K562 (cell line): ENCODE results near the gene FOXN3. TPM values are rescaled to one million over a fixed set of nuclear protein-coding genes. Genes with fewer than 3 reads are reported as not detected.

Experiments used
- ATAC-seq: fragments of 200-7000 bp; cut with Tn5 transposase; 3 replicates; pipeline ENCODE4 v1.9.1; 2020; ENCODE audit warnings: moderate library complexity
- BruUV-seq: library from RNA; stranded (reverse); fragments of 400-500 nt; replicated peaks from 2 replicates; lab custom pipeline; 2021; lab: Mats Ljungman, UMichigan
- CTCF ChIA-PET: fragments of 300-600 bp; formaldehyde crosslinking; extraction: SDS; loops from one replicate; lab custom pipeline; 2021; ENCODE audit warnings: low intra/inter-chr PET ratio; lab: Yijun Ruan, JAX
- POLR2A ChIA-PET: fragments of 300-600, 350-650 bp; sonication (Branson Sonifier 250); formaldehyde crosslinking; extraction: SDS; loops from one replicate; lab custom pipeline; 2021; ENCODE audit warnings: antibody characterized with exemption, inconsistent platforms; lab: Yijun Ruan, JAX
- DNase-seq, 4 experiments: peaks; one replicate each; pipeline versions ENCODE4 v3.0.0 to v3.0.0-alpha.2; 2011 to 2018; ENCODE audit warnings: low spot score in 3 of 4, mixed read lengths in 3 of 4; ENCODE audit errors: extremely low read depth in 1 of 4
- FAIRE-seq: peaks from 2 replicates; lab custom pipeline; 2011; peaks lifted over from hg19 to GRCh38; lab: Jason Lieb, UNC
- H2AFZ ChIP-seq: 2 replicates; pipeline ENCODE4 v1.6.0; 2011; ENCODE audit warnings: low read depth, low read length, control low read depth, inconsistent platforms
- H3K27ac ChIP-seq: fragments of 200-600 bp; 3 replicates; pipeline ENCODE4 v1.8.0; 2011; ENCODE audit warnings: low read depth, mild to moderate bottlenecking, control low read depth, inconsistent platforms, low read length, moderate library complexity, mixed read lengths; ENCODE audit errors: extremely low read depth
- H3K27me3 ChIP-seq, 2 experiments: fragments of 300-600 bp in 1 of 2; 2 replicates in 1 of 2; 3 replicates in 1 of 2; pipeline versions ENCODE4 v1.6.0 to v1.8.0; 2011; ENCODE audit warnings: inconsistent platforms in 2 of 2, low read length in 2 of 2, mild to moderate bottlenecking in 1 of 2, mixed read lengths in 1 of 2, moderate library complexity in 1 of 2; ENCODE audit not compliant: control insufficient read depth in 2 of 2, insufficient read depth in 2 of 2
- H3K36me3 ChIP-seq: fragments of 300-600 bp; 3 replicates; pipeline ENCODE4 v1.8.0; 2011; ENCODE audit warnings: mild to moderate bottlenecking, low read length, inconsistent platforms; ENCODE audit not compliant: control insufficient read depth, insufficient read depth
- H3K4me1 ChIP-seq, 2 experiments: fragments of 200-600 bp in 1 of 2; replicated peaks in 1 of 2; 2 replicates in 1 of 2; 3 replicates in 1 of 2; pipeline versions ENCODE4 v1.5.1 to v1.8.0; 2011; ENCODE audit warnings: inconsistent platforms in 2 of 2, low read length in 2 of 2, mild to moderate bottlenecking in 1 of 2, mixed read lengths in 1 of 2, moderate library complexity in 1 of 2; ENCODE audit not compliant: control insufficient read depth in 2 of 2, insufficient read depth in 2 of 2
- H3K4me2 ChIP-seq: 2 replicates; pipeline ENCODE4 v1.6.1; 2011; ENCODE audit warnings: low read length, control low read depth, inconsistent platforms, mixed read lengths; ENCODE audit not compliant: insufficient read depth
- H3K4me3 ChIP-seq: fragments of 200-600 bp; sonication (generic), shearing (Covaris generic); 2 replicates; pipeline ENCODE4 v1.5.1; 2016; ENCODE audit warnings: control low read depth, inconsistent platforms
- H3K79me2 ChIP-seq: fragments of 200-600 bp; 3 replicates; pipeline ENCODE4 v1.8.0; 2011; ENCODE audit warnings: low read length, inconsistent platforms; ENCODE audit not compliant: control insufficient read depth, insufficient read depth
- H3K9ac ChIP-seq, 2 experiments: 2 replicates each; pipeline versions ENCODE4 v1.6.0 to v1.6.1; 2011; ENCODE audit warnings: low read depth in 2 of 2, low read length in 2 of 2, control low read depth in 1 of 2, inconsistent platforms in 1 of 2, mild to moderate bottlenecking in 1 of 2, mixed read lengths in 1 of 2; ENCODE audit not compliant: insufficient read depth in 1 of 2
- H3K9me1 ChIP-seq: one replicate; pipeline ENCODE4 v1.6.0; 2011; ENCODE audit warnings: inconsistent platforms, mild to moderate bottlenecking, low read length, moderate library complexity; ENCODE audit not compliant: control insufficient read depth, insufficient read depth
- H3K9me3 ChIP-seq: replicated peaks from 2 replicates; pipeline ENCODE4 v1.5.1; 2011; ENCODE audit warnings: low read depth, low read length, inconsistent platforms; ENCODE audit not compliant: control insufficient read depth, insufficient read depth
- H4K20me1 ChIP-seq: replicated peaks from 2 replicates; pipeline ENCODE4 v1.6.1; 2011; ENCODE audit warnings: low read length, inconsistent platforms, mixed read lengths; ENCODE audit not compliant: control insufficient read depth, insufficient read depth
- ARID3A ChIP-seq: IDR thresholded peaks from 2 replicates; pipeline ENCODE4 v1.6.1; 2012; ENCODE audit warnings: low read depth, low read length, improper control_type of control experiment, borderline replicate concordance
- ASH1L ChIP-seq: fragments of 450-650 bp; IDR thresholded peaks from 2 replicates; pipeline ENCODE4 v1.6.1; 2018; ENCODE audit warnings: borderline replicate concordance, mild to moderate bottlenecking, low read depth; ENCODE audit not compliant: partially characterized antibody
- CHCHD3 ChIP-seq: fragments of 250-450 bp; sonication (Bioruptor Pico); IDR thresholded peaks from 2 replicates; pipeline ENCODE4 v2.1.2; 2022; ENCODE audit warnings: mild to moderate bottlenecking
- DEAF1 ChIP-seq: fragments of 450-650 bp; formaldehyde crosslinking; IDR thresholded peaks from 2 replicates; pipeline ENCODE4 v1.4.0; 2020; ENCODE audit warnings: mild to moderate bottlenecking, moderate library complexity
- GTF2E2 ChIP-seq: fragments of 200-800 bp; sonication (Bioruptor generic); IDR thresholded peaks from 2 replicates; pipeline ENCODE4 v1.6.1; 2016; ENCODE audit warnings: missing genetic modification characterization, missing compliant biosample characterization
- HNRNPL ChIP-seq: fragments of 200-400 bp; formaldehyde crosslinking; IDR thresholded peaks from 2 replicates; pipeline ENCODE4 v1.6.1; 2017; ENCODE audit warnings: low read depth, mild to moderate bottlenecking, low read length
- PHF21A ChIP-seq: fragments of 450-650 bp; IDR thresholded peaks from 2 replicates; pipeline ENCODE4 v1.6.1; 2017; ENCODE audit warnings: low read depth, borderline replicate concordance
- PREB ChIP-seq: sonication (generic); formaldehyde crosslinking; IDR thresholded peaks from 2 replicates; pipeline ENCODE4 v1.8.1; 2023; ENCODE audit warnings: mild to moderate bottlenecking, missing genetic modification reagents
- PRPF4 ChIP-seq: fragments of 200-400 bp; formaldehyde crosslinking; IDR thresholded peaks from one replicate; pipeline ENCODE4 v1.6.1; 2017; ENCODE audit warnings: low read length, low read depth, mild to moderate bottlenecking; ENCODE audit not compliant: insufficient read depth, poor library complexity, severe bottlenecking
- RB1 ChIP-seq: fragments of 450-650 bp; IDR thresholded peaks from 2 replicates; pipeline ENCODE4 v1.6.1; 2017; ENCODE audit warnings: low read depth, mild to moderate bottlenecking
- RBM17 ChIP-seq: fragments of 200-400 bp; formaldehyde crosslinking; IDR thresholded peaks from 2 replicates; pipeline ENCODE4 v1.6.1; 2017; ENCODE audit warnings: low read depth, mild to moderate bottlenecking, low read length, borderline replicate concordance
- TBL1XR1 ChIP-seq, 2 experiments: IDR thresholded peaks; 2 replicates each; pipeline ENCODE4 v1.6.1; 2012; ENCODE audit warnings: improper control_type of control experiment in 2 of 2, low read length in 2 of 2, mild to moderate bottlenecking in 1 of 2
- ZNF134 ChIP-seq: fragments of 250-450 bp; sonication (Bioruptor Pico); conservative IDR thresholded peaks from 2 replicates; pipeline ENCODE4 v1.4.0; 2020
- ZNF146 ChIP-seq: IDR thresholded peaks from one replicate; pipeline ENCODE4 v1.6.1; 2018; ENCODE audit warnings: missing compliant biosample characterization; ENCODE audit not compliant: unreplicated experiment
- WGBS: fragments of 100-300 bp; shearing (Covaris generic); methylation state at CpG from one replicate; pipeline ENCODE4 v1.1.6; 2016; ENCODE audit warnings: low coverage, mixed read lengths; ENCODE audit not compliant: insufficient coverage; ENCODE audit errors: missing lambda C conversion rate; 5-methylcytosine and 5-hydroxymethylcytosine counted together
- in situ Hi-C: fragments of 300-500 bp; cut with MboI; formaldehyde crosslinking; loops from 4 replicates; pipeline ENCODE4 v1.15.0; 2018; ENCODE audit warnings: inconsistent platforms, mixed read lengths
- intact Hi-C: fragments of 100-400 bp; cut with micrococcal nuclease; formaldehyde crosslinking; loops from 2 replicates; pipeline ENCODE4 v1.14.2; 2022
- polyA plus RNA-seq, 8 experiments: library from polyadenylated mRNA; depleted of rRNA in 4 of 8; stranded (reverse) in 5 of 8; unstranded in 3 of 8; fragments of >200 nt; fragmentation: Nextera tagmentation in 2 of 8; fragmentation: Illumina TruSeq in 1 of 8; extraction: Ambion mirVana in 2 of 8; extraction: Trizol in 1 of 8; gene quantifications; 2 replicates each; pipeline versions ENCODE4 v1.2.1 to v1.2.3, GENCODE V29; 2011 to 2014; ENCODE audit warnings: inconsistent platforms in 1 of 8, missing spikeins in 1 of 8
- total RNA-seq, 7 experiments: library from RNA; depleted of rRNA in 6 of 7; stranded (reverse); fragments of >200 nt in 6 of 7; fragmentation: Illumina TruSeq in 2 of 7; extraction: Trizol in 2 of 7; gene quantifications; 2 replicates each; pipeline versions ENCODE4 v1.2.1 to v1.2.3, GENCODE V29; 2011 to 2021; ENCODE audit warnings: low replicate concordance in 1 of 7
- TF ChIP-seq, protein P1 (sequence below), 3 experiments: IDR thresholded peaks in 2 of 3; conservative IDR thresholded peaks in 1 of 3; 2 replicates each; pipeline ENCODE4 v1.5.1; 2011 to 2012; ENCODE audit warnings: low read length in 3 of 3, mild to moderate bottlenecking in 3 of 3, control low read depth in 2 of 3, improper control_type of control experiment in 1 of 3, inconsistent platforms in 1 of 3, low read depth in 1 of 3, mixed read lengths in 1 of 3, moderate library complexity in 1 of 3; ENCODE audit not compliant: insufficient read depth in 2 of 3

Gene FOXN3
- total and polyA plus RNA-seq, 9 of the 15 experiments (the other 6 are each of a cell fraction or from before 2014, with no cell fraction given): 0.07 to 1.3 (median 0.40) TPM

DNA sequence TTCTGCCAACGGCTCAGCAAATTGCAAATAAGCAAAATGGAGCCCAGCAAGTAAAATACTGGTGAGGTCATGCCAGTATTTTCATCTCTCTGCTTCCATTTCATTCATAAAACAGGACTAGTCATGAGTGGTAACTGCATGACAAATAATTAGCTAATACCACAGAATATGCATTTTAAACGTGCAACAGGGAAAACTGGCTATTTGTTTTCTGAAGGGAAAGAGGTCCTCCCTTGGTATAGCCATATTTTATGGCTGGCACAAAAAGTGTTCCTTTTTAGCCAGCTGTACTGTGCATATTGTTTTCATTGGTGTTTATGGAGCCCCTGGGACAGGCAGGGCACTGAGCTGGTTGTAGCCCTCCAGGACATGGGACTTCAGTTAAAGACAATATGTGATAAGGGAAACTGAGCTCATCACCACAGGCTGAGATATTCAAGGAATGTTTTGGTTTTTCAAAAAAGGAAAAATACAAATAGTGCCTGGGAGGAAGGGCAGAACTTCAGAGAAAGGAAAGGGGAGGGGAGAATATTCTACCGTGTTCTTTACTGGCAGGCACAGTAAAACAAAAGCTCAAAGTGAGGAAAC is 26.1 kb upstream of the FOXN3 start (continued):
- TF ChIP-seq GTF2E2 (tag) (no peak), PHF21A (no peak)
- TF ChIP-seq, protein P1, sequence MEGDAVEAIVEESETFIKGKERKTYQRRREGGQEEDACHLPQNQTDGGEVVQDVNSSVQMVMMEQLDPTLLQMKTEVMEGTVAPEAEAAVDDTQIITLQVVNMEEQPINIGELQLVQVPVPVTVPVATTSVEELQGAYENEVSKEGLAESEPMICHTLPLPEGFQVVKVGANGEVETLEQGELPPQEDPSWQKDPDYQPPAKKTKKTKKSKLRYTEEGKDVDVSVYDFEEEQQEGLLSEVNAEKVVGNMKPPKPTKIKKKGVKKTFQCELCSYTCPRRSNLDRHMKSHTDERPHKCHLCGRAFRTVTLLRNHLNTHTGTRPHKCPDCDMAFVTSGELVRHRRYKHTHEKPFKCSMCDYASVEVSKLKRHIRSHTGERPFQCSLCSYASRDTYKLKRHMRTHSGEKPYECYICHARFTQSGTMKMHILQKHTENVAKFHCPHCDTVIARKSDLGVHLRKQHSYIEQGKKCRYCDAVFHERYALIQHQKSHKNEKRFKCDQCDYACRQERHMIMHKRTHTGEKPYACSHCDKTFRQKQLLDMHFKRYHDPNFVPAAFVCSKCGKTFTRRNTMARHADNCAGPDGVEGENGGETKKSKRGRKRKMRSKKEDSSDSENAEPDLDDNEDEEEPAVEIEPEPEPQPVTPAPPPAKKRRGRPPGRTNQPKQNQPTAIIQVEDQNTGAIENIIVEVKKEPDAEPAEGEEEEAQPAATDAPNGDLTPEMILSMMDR (IDR thresholded peaks at IDR 0.05 in 2 of 3, conservative IDR thresholded peaks at IDR 0.05 in 1 of 3; ENCODE audit: insufficient read depth in 2 of 3, low read depth in 1 of 3, low read length in 3 of 3): no peak

- BruUV-seq: no TSS peak
- 4% methylated on average over 3 of the region's 4 CpGs for WGBS
- H3K9me1 ChIP-seq: no peaks in the 10 kb centered on the region
- H3K36me3 ChIP-seq: no peaks in the 10 kb centered on the region
- ATAC-seq: no peak
- ChIA-PET POLR2A (no interaction called here), CTCF (no interaction called here)
- H4K20me1 ChIP-seq: no peaks in the 10 kb centered on the region
- FAIRE-seq: no peak
- no peak overlapping the region for H3K9ac ChIP-seq
- no peaks in the 10 kb centered on the region for H3K9me3 ChIP-seq
- no peak overlapping the region for H3K4me2 ChIP-seq
- intact Hi-C loops: no loop called here
- H3K27ac ChIP-seq: no peak overlapping the region
- no peaks in the 10 kb centered on the region; a peak in 1 of 5 replicates for H3K27me3 ChIP-seq
- DNase-seq: no peak
- in situ Hi-C loops: no loop called here
- no peaks in the 10 kb centered on the region for H3K79me2 ChIP-seq
- H2AFZ ChIP-seq: no peak overlapping the region
- H3K4me3 ChIP-seq: no peak overlapping the region
- H3K4me1 ChIP-seq: no peaks in the 10 kb centered on the region; a peak in 1 of 5 replicates
- TF ChIP-seq TBL1XR1 (IDR thresholded peaks at IDR 0.05; ENCODE audit: low read length in 2 of 2): no peak
- TF ChIP-seq RB1: no peak
- no peak for TF ChIP-seq ASH1L
- TF ChIP-seq CHCHD3: no peak
- TF ChIP-seq DEAF1 (CRISPR knock-in tag): no peak
- no peak for TF ChIP-seq RBM17
- no peak for TF ChIP-seq HNRNPL
- no peak for TF ChIP-seq ZNF134
- no peak for TF ChIP-seq ARID3A
- TF ChIP-seq PRPF4: no peak
- TF ChIP-seq ZNF146 (CRISPR knock-in tag): no peak
- no peak for TF ChIP-seq PREB
These were observed 25.2 kb upstream of the FOXN3 start for GRCh38 chr14:89442280-89442679.
